NK-92 treated with Interleukin-12 subunit alpha and Interleukin-12 subunit beta, amount 100 ng/mL, for 24 hours (cell line): ENCODE results near the gene ALG13.
"Not testable (repeated sequence)": the region's sequence is repeated elsewhere in the genome, so short reads cannot be mapped to it uniquely, and the experiment has no call there.

Experiments
- DNase-seq: peaks from one replicate; lab custom pipeline; 2025; lab: John Stamatoyannopoulos, UW

Gene ALG13

DNA sequence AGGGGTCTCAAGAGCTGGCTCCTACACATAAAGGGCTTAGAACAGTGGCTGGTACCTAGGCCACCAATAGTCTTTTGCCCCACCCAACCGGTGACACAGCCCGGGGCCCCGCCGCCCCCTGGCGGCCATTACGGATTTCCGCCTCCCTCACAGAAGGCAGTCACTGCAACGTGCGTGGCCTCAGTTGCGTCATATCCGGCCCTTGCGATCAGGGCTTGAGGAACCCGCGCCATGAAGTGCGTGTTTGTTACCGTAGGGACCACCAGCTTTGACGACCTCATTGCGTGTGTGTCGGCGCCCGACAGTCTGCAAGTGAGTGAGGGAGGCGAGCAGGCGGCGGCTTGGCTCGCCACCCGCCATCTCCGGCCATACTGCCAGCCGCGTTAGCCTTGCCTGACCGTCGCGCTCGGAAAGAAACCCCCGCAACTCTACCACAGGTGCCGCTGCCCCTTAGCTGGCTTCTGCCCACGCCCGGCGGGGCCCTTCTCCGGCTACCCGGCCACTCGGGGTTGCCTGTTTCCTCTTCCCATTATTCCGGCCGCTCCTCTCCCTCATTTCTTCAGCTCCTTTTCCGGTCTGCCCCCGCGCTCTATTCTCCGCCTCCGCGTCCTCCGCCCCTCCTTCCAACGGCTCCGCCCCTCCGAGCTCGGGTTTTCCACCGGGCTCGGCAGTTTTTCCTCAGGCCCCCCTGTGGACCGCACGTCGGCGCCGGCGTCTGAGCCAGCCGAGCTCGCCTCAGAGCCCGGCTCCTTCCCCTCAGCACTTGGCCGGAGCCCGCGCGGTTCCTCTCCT is at the start of gene ALG13:
Gene ALG13 (plus strand): TSS at position 183 of the 792 bp plus-strand sequence. CDS start 49 bp downstream, at position 232.
- DNase-seq = peak; percentile 68

DNA sequence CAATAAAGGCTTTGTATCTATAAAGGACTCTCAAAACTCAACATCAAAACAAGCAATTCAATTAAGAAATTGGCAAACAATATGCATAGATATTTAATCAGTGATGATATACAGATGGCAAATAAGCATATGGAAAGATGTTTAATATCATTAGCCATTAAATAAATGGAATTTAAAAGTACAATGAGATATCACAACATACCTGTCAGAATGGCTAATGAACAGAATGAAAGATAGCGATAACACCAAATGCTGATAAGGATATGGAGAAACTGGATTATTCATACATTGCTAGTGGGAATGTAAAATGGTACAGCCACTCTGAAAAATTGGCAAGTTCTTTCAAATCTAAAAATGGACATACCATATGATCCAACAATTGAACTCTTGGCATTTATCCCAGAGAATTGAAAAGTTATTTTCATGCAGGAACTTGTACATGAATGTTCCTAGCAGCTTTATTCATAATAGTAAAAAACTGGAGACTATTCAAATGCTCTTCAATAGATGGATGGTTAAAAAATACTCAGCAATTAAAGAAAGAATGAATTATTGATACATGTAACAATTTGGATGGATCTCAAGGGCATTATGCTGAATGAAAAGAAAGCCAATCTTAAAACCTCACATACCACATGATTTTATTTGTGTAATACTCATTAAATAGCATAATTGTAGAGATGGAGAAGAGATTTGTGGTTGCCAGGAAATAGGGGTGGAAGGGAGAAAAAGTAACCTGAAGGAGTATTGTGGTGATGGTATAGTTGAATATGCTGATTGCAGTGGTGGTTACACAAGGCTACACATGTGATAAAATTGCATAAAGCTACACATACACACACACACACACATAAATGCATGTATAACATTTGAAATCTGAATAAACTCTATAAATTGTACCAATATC is 45.9 kb upstream of the ALG13 start:
- DNase-seq = no peak

DNA sequence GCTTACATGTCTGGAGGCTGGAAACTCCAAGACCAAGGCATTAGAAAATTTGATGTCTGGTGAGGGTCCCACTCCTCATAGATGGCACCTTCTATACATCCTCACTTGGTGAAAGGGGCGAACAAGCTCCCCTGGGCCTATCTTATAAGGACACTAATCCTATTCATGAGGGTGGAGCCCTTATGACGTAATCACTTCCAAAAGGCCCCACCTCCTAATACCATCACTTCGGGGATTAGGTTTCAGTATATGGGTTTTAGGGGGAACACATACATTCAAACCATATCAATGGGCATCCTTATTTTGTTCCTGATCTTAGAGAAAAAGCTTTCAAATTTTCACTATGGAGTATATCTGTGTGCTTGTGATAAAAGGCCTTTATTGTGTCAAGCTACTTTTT is 39.0 kb upstream of the ALG13 start:
- DNase-seq = no peak

DNA sequence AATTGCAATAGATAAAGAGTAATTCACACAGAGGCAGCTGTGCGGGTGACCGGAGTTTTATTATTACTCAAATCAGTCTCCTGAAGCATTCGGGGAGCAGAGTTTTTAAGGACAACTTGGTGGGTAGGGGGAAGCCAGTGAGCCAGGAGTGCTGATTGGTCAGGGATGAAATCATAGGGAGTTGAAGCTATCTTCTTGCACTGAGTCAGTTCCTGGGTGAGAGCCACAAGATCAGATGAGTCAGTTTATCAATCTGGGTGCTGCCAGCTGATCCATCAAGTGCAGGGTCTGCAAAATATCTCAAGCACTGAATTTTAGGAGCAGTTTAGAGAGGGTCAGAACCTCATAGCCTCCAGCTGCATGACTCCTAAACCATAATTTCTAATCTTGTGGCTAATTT is 35.8 kb upstream of the ALG13 start:
- DNase-seq = not testable (repeated sequence)

DNA sequence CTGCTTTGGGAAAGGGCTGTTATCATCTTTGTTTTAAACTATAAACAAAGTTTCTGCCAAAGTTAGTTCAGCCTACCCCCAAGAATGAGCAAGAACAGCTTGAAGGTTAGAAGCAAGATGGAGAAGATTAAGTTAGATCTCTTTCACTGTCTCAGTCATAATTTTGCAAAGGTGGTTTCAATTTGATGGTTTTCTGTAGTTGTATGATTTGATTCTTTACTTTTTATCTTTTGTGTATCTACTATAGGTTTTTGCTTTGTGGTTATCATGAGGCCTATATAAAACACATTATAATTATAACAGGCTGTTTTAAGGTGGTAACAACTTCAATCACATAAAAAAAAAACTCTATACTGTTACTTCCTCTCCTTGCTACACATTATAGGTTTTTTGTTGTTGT is 35.4 kb upstream of the ALG13 start:
- no peak for DNase-seq

DNA sequence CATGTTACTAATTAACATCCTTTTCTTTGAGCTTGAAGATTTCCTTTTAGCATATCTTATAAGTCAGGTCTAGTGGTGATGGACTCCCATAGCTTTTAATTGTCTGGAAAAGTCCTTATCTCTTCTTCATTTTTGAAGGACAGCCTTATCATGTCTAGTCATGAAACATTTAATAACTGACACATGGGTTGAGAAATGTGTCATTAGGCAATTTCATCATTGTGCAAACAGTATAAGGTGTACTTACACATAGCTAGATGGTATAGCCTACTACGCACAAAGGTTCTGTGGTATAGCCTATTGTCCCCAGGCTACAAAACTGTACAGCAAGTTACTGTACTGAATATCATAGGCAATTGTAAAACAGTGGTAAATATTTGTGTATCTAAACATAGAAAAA is 34.5 kb upstream of the ALG13 start:
- no peak for DNase-seq

DNA sequence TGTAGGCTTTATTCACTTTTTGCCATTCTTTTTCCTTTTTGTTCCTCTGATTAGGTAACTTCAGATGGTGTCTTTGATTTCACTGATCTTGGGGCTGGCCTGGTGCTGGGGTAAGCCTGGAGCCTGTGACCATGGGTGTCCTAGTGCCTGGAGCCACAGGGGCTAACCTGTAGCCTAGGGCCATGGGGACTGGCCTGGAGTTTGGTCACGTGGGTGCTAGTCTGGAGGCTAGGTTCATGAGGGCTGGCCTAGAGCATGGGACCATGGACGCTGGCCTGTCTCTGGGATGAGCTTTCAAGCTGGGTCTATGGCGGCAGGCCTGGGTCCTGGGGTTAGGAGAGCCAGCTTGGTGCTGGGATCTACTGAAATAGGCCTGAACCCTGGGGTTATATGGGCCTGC is 32.2 kb upstream of the ALG13 start:
- DNase-seq = no peak

DNA sequence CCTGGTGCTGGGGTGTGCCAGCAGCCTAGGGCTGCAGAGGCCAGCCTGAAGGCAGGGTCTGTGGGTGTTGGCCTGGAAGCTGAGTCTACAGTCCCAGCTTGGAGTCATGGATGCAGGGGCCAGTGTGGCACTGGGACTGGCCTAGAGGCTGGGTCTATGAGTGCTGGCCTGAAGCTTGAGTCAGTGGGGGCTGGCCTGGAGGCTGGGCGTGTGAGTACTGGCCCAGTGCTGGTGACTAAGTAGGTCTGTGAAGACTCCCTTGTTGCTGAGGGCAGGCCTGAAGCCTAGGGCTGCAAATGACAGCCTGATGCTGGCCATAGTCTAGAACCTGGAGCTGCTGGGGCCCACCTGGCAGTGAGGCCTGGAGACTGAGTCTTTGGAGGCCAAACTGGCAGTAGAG is 31.3 kb upstream of the ALG13 start:
- no peak for DNase-seq

DNA sequence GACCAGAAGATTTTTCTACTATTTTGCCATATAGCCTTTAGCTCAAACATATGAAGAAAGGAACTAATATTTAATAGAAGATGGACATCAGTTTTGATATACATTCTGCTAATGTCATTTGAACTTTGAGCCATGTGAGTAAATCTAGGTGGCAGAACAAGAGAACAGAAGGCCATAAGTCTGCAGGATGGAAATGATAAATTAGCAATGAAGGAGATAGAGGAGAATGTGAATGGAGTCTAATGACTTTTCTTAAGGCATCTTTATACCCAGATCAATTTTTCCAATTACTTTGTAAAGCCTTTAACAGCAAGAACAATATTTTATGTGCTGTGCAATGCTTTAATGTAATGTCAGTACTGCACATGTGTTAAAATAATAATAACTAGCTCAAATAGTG is 30.1 kb upstream of the ALG13 start:
- no peak for DNase-seq

DNA sequence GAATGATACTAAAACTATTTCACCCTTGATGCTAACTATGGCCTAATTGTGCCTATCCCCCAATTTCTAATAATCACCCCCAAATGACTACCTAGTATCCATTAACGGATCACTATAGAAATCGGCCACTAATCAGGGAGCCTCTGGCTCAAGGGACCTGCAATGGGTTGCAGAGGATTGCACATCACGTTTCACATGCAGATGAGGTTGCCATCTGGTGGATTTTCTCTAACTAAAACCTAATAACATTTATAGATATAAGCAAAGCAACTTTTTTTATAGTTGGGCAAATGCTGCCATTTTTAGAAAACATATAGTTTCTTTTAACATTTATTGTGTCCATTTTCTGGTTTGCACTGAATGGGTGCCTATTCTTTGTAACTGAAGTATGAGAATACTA is 28.3 kb upstream of the ALG13 start:
- no peak for DNase-seq

DNA sequence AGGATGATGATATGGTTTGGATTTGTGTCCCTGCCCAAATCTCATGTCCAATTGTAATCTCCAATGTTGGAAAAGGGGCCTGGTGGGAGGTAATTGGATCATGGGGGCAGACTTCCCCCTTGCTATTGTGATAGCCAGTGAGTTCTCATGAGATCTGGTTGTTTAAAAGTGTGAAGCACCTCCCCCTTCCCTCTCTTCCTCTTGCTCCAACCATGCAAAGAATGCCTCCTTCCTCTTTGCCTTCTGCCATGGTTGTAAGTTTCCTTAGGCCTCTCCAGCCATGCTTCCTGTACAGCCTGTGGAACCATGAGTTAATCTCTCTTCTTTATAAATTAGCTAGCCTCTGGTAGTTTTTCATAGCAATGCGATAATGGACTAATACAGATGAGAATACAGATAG is 19.7 kb upstream of the ALG13 start:
- DNase-seq = no peak

DNA sequence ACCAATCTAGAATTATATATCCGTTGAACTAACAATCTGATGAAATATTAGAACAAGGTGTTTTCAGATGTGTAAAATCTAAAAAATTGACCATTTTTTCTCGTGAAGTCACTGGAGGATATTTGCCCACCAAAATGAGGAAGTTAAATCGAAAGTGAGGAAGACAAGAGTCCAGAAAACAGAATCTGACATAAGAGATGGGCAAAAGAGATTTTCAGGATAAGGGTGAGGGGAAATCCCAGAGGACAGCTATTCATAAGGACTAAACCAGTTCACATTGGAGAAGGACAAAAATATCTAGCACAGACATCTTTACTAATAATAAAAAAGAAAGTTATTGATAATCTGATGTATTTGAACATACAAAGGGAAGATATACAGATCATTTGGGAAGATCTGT is 18.7 kb upstream of the ALG13 start:
- no peak for DNase-seq

DNA sequence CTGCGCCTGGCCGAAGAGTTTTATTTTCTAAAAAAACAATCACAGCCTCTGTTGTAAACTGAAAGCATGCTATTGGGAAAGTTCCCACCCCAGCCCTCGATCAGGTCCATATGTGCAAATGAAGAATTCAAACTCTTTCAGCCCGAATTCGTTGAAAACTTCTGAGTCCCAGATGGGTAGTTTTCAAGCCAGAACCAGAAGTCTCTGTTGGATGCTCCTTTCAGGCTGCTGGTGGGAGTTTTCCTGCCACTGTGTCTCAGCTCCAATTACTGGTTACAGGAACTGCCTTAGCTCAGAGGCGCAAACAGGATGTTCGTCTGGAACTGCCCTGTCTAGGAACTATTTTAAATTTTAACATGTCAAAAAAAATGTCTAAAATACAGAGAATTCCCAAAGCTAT is 9.3 kb upstream of the ALG13 start:
- DNase-seq = no peak

DNA sequence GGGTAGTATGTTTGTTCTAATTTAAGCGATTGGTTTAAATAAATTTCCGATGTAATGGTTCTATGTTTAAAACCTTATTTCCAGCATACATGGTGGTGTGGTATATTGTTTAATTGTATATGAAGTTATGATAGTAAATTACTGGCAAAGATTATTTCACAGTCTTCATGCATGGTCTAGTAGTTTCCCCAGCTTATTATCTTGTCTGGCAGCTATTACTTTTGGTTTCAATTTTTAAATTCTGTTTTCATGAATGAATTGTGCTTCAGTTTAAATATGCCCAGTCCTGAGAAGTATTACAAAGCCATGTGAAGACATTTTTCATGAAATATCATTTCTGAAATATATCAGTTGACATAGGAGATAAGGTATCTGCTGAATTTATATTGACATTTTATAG is 6.3 kb downstream of the ALG13 start:
- no peak for DNase-seq

DNA sequence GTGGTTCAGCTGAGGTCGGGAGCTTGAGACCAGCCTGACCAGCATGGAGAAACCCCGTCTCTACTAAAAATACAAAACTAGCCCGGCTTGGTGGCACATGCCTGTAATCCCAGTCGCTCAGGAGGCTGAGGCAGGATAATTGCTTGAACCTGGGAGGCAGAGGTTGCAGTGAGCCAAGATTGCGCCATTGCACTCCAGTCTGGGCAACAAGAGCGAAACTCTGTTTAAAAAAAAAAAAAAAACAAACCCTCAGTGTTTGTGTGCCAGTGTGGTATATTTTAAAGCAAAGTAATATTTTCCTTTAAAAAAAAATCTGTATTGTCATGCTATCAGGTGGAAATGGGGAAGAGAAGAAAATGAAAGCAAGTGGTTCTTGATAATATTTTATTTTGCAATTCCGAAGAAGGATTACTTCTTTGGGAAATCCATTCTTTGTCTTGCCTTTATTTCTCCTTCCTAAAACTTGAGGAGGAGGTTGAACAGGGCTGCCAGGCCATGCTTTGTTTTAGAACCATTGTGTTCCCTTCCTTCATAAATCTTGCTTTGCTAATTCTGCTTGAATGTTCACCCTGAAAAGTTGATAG is 14.4 kb downstream of the ALG13 start:
- no peak for DNase-seq

DNA sequence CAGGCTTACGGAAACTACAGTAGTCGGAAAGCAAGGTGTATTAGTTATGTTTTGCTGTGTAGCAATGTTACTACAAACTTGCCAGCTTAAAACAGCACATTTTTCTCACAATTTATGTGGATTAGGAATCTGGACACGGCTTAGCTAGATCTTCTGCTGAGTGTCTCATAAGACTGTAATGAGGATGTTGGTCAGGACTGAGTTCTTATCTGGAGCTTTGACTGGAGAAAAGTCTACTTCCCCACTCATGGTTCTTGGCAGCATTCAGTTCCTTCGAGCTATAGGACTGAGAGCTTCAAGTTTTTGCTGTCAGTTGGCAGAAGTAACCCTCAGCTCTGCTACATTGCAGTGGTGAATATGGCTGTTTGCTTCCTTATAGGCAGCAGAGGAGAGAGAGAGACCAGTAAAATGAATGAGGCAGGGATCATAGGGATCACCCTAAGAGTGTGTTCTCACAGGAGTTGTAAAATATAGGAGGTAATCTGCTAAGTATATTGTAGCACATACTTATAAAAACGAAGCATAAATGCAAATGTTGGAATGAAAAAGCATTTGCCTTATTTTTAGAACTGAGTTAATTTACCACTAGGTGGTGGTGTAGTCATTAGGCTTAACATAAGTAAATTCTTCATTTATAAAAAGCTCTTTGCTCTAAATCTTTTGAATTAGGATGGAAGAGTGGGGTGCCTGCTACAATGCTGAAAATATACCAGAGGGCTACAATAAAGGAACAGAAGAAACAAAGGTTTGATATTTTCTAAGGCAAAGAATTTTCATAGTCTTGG is 38.6 kb downstream of the ALG13 start:
- no peak for DNase-seq

DNA sequence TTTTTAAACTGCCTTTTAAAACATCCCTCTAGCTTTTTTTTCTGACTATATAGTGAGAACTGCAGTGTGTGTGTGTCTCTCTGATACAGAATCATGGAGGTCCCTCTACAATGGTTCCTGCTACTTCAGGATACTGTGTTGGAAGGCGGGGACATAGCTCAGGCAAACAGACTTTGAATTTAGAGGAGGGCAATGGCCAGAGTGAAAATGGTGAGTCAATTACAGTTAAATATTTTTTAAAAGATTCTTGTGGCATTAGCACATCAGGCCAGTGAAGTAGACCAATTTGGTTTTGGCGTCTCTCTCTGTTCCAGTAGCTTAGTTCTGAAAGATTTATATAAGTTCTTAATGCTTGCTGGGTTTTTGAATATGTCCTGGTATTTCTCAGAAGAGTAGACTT is 47.1 kb downstream of the ALG13 start:
- DNase-seq = no peak

DNA sequence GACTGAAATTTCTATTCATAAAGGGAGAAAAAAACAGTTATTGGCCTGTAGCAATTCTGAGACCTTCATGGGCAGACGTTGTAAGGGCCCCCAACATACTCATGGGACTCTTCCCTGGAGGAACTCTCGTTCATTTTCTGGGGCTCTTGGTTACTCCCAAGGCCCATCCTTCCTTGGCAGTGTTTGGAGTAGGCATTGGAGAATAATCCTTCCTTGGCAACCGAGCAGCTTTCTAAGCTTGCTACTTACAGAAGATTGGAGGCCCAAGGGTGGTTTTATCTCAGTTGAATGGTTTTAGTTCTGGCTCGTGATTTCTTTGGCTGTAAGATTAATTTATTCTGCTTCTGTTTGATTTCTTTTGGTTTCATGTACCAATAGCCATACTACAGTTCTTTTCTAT is 50.4 kb downstream of the ALG13 start:
- no peak for DNase-seq

DNA sequence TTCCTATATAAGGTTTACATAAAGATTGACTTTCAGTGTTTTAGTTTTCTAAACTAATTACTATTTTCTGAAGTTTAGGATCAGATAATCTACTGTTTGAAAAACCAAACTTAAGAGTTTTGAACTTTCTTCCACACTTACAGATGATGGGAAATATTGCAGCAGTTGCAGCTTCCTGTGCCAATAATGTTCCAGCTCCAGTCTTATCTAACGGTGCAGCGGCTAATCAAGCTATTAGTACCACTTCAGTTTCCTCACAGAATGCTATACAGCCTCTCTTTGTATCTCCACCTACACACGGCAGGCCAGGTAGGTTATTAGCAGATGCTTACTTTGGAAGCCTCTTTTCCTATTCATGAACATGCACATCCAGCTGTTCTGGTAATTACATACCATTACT is 55.6 kb downstream of the ALG13 start:
- no peak for DNase-seq

DNA sequence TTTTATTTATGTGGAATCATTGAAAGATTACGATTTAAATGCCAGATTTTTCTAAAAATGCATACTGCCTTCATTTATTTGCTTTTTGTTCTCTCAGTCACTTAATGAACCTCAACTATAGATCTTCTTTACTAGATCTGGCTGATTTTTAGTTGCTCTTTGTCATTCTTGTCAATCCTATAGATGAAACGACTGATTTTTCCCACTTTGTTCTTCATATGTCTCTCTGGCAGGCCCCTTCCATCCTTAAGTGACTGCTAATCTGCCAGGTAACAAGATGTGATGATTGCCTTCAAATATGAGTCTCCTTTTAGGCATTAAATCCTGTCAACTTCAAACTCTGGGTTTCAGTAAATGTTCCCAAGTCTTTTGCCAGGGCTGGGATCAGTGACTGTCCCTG is 61.0 kb downstream of the ALG13 start:
- no peak for DNase-seq

DNA sequence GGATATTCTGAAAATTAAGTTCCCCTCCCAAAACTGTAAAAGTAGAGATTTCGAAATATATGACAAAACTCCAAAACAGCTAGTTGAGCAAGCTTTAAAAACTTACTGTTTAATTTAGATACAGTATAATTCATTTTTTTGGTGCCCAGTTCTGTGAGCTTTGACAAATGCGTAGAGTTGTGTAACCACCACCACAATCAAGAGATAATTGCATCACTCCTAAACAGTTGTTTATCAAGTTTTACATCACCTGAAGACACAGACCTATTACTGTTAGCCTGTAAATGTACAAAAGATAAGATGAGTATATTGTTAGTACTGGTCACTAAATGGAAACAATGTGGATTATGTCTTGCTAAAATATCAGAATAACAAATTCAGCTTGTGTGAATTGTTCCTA is 62.3 kb downstream of the ALG13 start:
- DNase-seq = no peak

DNA sequence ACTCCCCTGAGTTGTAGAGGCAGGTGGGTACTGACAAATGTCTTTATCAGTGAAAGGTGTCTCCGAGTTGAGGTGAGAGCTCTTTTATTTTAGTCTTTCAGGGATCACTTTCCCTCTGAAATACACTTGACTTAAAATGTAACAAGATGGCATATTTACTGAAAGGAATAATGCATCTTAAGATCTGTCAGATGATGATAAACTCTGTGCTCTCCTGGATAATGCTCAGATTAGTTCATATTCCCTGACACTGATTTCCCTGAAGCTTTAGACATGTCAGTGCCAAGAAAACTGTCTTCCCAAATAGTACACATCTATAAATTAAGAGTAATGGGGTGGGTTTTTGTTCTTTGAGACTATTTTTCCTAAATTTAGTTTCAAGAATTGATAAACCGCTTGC is 75.5 kb downstream of the ALG13 start:
- no peak for DNase-seq
